ENCODE results near the gene ARIH2. TPM values are rescaled to one million over a fixed set of nuclear protein-coding genes. Genes with fewer than 3 reads are reported as not detected.

The ARIH2 gene
- total RNA-seq, 1 experiment from 2014 or later, result 62.7 TPM

DNA sequence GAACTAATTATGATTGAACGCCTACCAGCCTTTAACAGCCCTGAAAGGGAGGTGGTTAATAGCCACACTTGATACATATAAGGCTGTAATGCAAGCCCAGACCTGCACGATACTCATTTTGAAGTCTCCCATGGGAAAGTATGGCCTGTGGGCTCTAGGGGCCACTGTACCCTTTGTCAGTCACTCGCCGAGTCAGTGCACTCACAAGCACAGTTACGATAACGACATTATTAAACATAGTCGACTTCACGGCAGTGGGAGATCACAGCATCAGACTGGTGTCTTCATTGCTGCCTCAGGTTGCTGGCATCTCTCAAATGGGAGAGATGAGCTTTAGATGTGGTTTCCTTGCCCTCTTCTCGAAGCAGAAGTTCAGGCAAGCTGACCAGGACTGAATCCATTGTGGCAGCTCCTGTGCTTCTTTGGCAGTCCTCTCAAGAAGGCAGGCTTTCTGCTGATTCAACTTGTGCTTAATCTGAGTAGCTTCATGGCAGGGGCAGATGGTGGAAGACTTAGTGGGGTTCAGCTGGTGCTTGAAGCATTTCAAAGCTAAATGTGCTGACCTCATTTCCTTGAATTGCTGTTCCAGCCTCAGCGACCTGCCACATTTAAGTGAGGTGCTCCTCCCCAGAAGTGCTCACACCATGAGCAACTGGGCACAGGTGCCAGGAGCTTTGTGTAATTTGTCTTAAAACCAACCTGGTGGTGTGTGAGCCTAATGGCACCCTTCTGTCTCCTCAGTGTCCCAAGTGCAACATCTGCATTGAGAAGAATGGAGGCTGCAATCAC is 55.6 kb downstream of the ARIH2 start:
- no peak for DNase-seq (ENCODE audit: low spot score)

DNA sequence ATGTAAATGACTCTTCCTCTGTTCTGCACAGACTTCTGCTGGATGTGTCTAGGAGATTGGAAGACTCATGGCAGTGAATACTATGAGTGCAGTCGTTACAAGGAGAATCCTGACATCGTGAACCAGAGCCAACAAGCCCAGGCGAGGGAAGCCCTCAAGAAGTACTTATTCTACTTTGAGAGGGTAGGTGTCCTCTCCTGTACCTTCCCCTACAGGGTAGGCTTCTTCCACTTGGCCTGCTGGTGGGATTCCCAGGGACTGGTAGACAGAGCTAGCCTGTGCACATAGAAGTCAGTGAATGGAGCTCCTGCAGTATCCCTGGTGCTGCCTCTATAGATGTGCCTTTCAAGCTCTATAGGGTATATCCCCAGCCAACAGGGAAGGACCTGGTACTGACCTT is 60.8 kb downstream of the ARIH2 start:
- no peak for DNase-seq (ENCODE audit: low spot score)

DNA sequence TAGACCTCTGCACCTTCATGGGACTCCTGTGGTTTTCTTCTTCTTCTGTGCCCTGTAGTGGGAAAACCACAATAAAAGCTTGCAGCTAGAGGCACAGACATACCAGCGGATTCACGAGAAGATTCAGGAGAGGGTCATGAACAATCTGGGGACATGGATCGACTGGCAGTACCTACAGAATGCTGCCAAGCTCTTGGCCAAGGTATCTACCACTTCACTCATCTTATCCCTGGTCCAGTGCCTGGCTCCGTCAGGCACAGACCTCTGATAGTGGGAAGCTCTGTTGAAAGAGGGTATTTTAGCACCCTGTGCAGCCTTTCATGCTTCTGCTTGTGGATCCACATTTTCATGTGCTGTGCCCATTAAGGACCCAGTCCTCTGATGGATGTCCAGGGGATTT is 61.7 kb downstream of the ARIH2 start:
- no peak for DNase-seq (ENCODE audit: low spot score)

DNA sequence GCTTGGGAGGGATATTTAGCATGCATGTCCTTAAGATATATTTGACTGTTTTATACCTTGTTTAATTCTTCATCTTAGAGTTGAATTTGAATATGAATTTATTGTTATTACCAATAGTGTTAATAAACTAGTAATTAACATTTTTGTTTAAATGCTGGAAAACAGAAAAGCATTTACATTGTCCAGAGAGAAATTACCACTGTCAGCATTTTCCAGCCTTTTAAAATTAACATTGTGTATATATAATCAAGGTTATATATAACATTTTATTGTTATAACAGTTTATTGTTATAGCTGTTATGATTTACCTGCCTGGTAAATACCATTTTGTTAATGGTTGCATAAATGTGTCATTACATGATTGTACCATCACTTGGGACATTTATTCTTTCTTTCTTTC is 63.4 kb downstream of the ARIH2 start:
- DNase-seq (ENCODE audit: low spot score), result no peak

DNA sequence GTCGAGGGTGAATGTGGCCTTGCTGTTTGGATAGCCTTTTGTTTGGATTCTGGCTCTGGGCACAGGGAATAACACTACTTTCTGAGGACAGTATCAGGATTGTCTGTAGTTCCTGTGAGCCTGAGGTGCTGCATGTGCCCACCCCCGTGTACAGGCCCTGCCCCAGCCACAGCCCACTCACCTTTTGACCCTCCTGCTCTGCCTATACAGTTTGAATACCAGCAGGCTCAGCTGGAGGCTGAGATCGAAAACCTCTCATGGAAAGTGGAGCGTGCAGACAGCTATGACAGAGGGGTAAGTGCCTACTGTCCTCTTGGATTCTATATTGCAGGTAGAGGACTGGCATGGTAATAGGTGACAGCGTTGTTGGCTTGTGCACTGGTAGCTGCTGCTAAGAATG is 64.0 kb downstream of the ARIH2 start:
- DNase-seq (ENCODE audit: low spot score), result no peak

DNA sequence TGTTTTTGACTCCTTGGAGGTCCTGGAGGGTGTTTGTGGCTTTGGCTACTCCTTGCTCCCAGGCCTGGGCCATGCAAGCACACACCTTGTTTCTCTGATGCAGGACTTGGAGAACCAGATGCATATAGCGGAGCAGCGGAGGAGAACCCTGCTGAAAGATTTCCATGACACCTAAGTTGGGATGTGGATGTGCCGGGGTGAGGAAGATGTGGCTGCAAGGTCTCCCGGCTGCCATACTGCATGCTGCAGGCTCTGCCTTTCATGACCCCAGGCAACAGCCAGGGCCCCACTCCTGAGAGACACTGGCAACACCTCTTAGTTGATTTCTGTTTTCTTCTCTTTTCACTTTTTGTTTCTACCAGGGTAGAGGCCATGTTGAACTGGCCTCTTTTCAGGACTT is 64.5 kb downstream of the ARIH2 start:
- DNase-seq (ENCODE audit: low spot score), result no peak

DNA sequence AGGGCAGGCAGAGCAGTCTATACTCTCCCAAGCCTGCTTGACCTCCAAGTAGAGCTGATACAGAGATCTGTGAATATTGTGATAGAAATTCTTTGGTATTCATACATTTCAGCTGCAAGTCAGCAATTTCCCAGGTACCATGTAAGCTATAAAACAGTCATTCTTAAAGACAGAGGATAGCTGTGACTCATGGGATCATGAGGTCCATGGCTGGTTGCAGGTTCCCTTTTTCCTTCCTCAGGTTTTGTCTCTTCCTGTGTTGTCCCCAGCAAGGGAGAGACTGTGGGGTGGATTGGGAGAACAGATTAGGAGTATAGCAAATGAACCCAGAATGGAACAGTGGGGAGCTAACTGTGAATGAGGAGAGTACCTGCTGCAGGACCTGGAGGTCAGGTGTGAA is 66.0 kb downstream of the ARIH2 start:
- no peak for DNase-seq (ENCODE audit: low spot score)

DNA sequence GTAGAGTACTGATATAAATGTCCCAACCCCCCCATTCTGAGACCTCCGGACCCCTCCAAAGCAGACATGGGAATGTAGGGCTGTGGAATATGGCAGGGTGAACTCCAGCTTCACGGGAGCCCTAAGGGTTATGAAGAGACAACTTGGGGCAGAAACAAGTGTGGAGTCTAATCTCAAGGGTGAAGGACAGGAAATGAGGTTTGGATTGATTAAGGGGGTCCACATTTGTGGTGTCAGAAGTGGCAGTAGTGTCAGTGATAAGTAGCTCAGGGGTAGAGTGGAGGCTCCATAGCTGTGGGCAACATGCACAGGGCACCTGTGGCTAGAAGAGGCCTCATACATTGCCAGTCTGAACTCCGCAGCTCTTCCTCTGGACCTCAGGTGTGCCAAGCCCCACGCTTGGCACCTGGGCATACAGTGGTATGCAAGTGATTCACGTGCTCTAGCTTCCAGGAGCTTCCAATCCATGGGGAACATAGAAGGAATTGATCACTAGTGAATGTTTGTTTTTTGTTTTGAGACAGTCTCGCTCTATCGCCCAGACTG is 67.3 kb downstream of the ARIH2 start:
- DNase-seq (ENCODE audit: low spot score), result no peak

DNA sequence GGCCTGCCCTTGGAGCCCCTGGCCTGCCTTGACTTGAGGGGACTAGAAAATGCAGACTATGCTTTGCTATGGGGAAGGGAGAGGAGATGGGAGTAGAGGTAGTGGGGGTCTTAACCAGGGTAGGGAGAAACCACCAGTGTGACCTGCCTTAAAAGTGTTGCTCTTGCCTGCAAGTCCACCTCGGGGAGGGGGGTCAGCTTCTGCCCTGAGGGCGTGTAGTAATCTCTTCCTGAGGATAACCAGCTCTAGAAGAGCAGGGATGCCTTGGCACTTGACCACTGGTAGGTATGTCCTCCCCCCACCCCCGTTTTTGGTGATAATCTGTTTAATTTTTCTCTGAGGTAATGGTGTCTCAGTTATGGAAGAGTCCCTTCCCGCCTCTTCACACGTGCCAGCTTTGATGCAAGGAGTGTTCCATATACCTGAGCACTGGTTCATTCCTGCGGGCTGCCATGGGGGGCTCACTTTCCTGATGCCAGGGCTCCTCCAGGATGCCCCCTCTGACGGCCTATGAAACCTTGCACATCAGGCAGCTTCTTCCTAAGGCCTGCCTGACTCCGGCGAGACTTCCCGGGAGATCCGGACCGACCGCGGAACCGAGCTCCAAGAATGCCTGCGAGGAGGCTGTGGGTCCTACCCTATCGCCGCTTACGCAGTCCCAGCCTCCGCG is 70.6 kb downstream of the ARIH2 start:
- DNase-seq (ENCODE audit: low spot score), result no peak

DNA sequence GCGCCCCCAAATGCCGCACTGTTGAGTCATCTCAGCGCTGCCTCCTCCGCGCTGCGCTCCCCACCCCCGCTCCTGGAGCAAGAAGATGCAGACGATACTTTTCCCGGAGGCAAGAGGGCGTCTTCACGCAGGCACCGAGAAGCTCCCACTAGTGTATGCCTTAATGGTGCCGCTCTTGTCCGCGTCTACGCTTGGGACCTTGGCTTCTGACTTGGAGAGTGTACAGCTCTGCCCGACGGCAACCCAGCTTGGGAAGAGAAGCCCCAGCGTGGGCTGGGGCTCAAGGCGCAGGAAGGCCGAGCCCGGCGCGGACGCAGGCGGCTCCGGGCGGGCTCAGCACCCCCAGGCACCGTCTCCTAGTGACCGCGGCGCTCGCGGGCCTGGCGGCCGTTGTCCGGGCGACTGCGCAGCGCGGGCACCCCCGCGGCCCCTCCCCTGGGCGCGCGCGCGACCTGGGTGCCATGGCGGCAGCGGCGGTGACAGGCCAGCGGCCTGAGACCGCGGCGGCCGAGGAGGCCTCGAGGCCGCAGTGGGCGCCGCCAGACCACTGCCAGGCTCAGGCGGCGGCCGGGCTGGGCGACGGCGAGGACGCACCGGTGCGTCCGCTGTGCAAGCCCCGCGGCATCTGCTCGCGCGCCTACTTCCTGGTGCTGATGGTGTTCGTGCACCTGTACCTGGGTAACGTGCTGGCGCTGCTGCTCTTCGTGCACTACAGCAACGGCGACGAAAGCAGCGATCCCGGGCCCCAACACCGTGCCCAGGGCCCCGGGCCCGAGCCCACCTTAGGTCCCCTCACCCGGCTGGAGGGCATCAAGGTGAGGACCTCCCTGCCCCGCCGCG is 71.4 kb downstream of the ARIH2 start, which contains the start of gene P4HTM:
Gene P4HTM, plus strand, starts transcription at position 446 of the 840 bp plus-strand sequence. Its CDS starts 16 bp downstream, at position 462.
- DNase-seq (ENCODE audit: low spot score), result peak; percentile 79

DNA sequence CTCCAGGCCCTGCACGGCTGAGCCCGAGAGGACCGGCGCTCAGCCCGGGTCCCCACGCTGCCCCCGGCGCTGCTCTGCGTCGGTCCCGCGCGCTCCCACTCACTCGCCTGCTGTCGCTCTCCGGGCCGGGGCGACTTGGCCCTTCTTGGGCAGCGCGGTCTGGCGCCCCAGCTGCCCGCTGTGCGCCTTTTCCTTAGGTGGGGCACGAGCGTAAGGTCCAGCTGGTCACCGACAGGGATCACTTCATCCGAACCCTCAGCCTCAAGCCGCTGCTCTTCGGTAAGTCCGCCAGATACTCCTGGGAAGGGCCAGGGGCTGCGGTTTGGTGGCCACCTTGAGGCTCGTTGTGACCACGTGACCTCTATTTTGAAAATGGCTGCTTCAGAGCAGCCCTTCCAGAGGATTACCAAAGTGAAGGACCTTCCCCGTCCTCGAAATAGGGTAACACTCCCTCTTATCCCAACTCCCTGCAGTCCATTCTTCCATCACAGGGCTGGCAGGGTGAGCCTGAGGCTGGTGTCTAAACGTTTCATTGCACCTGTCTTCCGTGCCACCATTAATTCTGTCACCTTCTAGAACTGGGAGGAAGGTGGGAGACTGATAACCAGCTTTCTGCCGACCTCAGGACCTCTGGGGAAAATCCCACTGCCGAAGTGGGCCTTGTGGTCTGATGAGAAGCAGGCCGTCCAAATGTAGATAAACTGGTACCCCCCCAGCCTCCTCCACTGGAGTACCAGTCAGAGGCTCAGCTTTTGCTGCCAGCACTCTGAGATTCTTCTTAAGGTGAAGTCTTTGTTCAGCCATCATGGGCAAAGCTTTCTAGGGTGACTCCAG is 72.2 kb downstream of the ARIH2 start:
- no peak for DNase-seq (ENCODE audit: low spot score)

DNA sequence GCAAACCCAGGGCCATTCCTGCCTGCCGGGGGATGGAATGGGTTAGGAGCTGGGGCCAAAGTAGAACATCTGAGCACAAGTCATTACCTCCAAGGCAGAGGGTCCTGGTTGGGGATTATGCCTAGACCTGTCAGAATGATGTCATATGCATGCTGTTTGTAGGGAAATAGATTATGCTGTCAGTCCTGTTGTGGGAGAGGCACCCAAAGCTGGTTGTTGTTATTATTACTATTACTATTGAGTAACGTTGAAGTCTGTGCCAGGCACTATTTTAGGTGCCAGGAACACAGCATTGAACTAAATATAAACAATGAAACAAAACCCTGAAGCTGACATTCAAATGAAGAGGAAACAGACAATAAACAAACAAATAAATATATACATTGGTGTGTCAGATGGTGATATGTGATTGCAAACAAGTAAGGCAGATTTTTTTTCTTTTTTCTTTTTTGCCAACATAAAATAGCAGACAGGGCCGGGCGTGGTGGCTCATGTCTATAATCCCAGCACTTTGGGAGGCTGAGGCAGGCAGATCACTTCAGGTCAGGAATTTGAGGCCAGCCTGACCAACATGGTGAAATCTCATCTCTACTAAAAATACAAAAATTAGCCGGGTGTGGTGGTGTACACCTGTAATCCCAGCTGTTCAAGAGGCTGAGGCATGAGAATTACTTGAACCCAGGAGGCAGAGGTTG is 73.4 kb downstream of the ARIH2 start:
- no peak for DNase-seq (ENCODE audit: low spot score)

DNA sequence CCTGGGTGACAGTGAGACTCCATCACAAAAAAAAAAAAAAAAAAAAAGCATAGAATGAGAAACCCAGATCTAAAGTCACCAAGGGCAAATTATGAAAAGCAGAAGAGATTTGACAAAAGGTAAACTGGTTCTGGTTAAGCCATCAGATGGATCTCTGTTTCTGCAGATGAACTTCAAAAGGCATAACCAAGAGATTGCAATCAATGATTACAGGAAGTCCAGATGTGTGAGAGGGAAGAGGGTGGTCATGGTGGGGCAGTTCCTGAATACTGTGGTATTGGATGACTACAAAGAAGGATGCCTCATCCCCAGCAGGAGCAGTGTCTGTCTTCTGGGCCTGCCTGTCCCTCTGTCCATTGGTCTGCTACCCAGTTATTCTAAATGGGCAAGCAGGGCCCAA is 75.2 kb downstream of the ARIH2 start:
- DNase-seq (ENCODE audit: low spot score), result no peak

DNA sequence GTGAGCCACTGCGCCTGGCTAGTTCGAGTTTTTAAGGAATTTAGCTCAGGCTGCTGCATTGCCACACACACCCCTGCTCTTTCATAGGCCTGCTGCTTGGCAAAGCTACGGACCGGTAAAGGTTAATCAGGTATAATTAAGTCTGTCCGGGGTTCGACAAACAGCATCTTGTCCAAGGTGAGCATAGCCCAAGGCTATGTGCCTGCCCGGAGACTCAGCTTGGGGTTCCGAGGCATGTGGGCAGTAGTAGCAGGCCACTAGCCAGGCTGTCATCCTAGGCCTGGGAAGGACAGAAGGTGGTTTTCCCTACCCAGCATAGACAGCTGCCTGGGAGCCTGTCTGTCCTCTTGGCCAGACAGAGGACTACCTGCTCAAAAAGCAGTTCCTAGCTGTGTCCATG is 78.0 kb downstream of the ARIH2 start:
- DNase-seq (ENCODE audit: low spot score), result no peak

DNA sequence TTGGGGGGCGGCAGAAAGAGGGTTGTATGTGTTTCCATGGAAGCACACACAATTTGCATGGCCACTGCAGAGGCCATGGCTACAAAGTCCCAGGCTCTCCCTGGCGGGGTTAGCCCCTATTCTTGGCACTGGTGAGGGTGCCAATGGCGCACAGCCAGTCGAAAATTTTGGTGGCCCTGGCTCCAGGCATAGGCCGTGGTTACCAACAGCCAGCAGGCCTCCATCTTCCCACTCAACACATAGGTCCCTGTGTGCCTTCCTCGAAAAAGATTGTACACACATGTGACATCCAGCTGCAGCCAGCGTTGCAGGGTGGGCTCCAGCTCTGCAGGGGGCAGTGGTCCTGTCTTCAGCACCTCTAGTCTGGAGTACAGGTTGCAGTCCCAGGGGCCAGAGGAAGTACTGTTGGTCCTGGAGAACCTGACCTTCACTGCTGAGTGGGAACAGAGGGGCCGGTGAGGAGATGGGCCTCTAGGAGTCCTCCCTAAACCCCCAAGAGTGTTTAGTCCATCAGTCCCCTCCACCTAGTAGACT is 78.5 kb downstream of the ARIH2 start:
- DNase-seq (ENCODE audit: low spot score), result no peak

DNA sequence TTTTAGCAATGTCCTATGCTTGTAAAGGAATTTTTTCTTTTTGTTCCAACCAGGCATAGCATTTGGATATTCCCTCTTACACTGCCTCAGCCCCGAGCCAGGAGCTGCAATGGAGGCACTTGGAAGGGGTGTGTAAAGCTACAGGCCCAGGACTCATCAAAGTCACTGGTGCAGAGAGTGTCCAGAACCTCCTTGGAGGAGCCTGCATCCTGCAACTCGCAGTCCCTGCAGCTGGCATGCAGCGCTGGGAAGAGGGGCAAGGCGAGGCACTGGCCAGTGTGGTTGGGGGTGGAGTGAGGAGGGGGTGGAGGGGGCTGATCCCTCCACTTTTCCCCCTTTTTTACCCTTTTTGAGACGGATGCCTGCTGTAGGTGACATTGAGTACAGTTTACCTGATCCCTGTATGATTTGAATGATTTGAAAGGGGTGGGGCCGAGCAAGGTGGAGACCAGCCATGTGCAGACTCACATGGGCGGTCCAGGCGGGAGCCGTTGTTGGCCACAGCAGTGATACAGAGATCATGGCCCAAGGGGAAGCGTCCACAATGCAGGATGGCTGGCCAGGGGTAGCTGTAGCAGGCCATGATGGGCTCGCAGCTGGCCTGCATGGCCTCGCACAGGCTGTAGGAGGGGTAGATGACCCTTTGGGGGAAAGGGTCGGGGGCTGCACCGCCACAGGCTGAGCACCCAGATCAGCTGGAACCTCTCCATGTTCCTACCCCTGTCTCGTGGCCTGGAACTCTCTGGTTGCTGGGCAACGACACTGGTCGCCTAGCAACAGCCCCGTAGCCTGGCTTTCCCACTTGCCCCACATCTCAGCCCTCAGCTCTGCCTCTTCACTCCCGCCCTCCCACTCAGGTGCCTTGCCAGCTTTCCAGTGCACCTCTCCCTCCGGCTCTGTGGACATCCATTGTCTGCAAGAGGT is 79.3 kb downstream of the ARIH2 start:
- DNase-seq (ENCODE audit: low spot score), result no peak

DNA sequence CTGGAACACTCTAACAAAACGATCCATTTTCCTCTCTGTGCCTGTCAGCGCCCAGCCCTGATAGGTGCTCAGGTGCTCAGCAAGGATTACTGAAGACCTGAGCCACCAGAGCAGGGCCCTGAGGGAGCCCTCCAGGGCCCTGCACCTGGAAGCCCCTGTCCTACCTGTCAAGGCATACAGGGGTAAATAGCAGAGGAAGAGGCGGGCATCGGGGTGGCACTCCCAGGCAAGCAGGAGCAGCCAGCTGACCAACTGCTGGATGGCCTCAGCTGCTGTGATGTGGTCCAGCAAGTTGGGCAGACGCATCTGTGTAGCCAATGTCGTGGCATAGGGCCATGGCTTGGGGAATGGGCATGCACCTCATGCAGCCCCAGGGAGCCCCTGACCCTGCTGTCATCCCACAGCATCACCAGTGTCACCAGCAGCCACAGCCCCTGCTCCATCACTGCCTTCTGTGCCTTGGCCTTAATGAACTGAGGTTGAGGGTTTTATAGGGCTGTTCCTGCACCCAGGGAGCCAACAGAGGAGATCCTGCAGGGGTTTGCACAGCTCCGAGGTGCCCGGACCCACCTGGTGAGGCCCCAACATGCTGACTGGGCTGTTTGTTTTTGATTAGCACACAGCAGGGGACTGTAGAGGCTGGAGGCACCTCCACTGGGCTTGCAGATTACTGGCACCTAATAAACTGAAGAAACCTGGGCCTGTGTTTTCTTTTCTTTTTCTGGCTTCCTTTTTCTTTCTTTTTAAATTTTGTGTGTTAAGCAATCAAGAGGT is 80.6 kb downstream of the ARIH2 start:
- no peak for DNase-seq (ENCODE audit: low spot score)

DNA sequence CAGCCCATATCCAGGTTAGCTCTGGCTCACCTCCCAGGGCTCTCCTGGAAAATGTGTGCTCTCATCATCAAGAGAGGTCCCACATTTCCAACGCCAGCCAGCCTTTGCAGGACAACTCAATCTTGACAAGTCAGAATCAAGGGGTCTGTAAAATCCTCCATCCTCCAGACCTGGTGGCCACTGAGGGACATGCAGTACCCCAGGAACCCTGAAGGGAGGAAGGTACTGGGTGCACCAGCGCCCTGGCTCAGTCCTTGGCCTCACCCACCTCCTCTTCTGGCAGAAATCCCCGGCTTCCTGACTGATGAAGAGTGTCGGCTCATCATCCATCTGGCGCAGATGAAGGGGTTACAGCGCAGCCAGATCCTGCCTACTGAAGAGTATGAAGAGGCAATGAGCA is 82.5 kb downstream of the ARIH2 start:
- DNase-seq (ENCODE audit: low spot score), result no peak

Data from H4 (cell line).